AG04449 (cell line): ENCODE measurements around the gene PHAX.
"Not testable (repeated sequence)": the region's sequence is repeated elsewhere in the genome, so short reads cannot be mapped to it uniquely, and the experiment has no call there.

Source experiments
- CTCF ChIA-PET: fragments of 350-600 bp; formaldehyde crosslinking; extraction: SDS; loops from one replicate; lab custom pipeline; 2021; ENCODE audit warnings: antibody characterized with exemption; lab: Yijun Ruan, JAX
- POLR2A ChIA-PET: fragments of 400-600, 350-600 bp; formaldehyde crosslinking; extraction: SDS; loops from one replicate; lab custom pipeline; 2020; ENCODE audit warnings: antibody characterized with exemption, inconsistent platforms; lab: Yijun Ruan, JAX
- DNase-seq: peaks from one replicate; pipeline ENCODE4 v3.0.0-alpha.2; 2010; ENCODE audit warnings: low read depth, low spot score
- H3K4me3 ChIP-seq: 2 replicates; pipeline ENCODE4 v1.5.1; 2011; ENCODE audit warnings: low read depth, mild to moderate bottlenecking, control low read depth, low read length
- CTCF ChIP-seq: IDR thresholded peaks from one replicate; pipeline ENCODE4 v1.5.1; 2011; ENCODE audit warnings: mild to moderate bottlenecking, moderate library complexity, low read length, control low read depth, inconsistent platforms; ENCODE audit not compliant: insufficient read depth; ENCODE audit errors: missing control alignments

The PHAX gene

GRCh38 chr5:126645132-126645531 lies 44.4 kb downstream of the PHAX start:
- no peak overlapping the region for H3K4me3 ChIP-seq
- TF ChIP-seq CTCF = no peak
- ChIA-PET CTCF (interaction anchor here (1.3 kb wide), 1 partner anchor 12 kb away, joined by 4 read pairs; no protein-coding TSS in a partner anchor), POLR2A (interaction anchor here (0.6 kb wide), 1 partner anchor 297 kb away, joined by 3 read pairs; no protein-coding TSS in a partner anchor)
- no peak for DNase-seq

GRCh38 chr5:126647071-126647470 lies 46.3 kb downstream of the PHAX start:
- no peak for DNase-seq
- TF ChIP-seq CTCF = no peak
- CTCF ChIA-PET = interaction anchor here (1.4 kb wide), 1 partner anchor 155 kb away, joined by 4 read pairs; no protein-coding TSS in a partner anchor
- H3K4me3 ChIP-seq = no peak overlapping the region
- POLR2A ChIA-PET = no interaction called here

- no peak for TF ChIP-seq CTCF
- ChIA-PET CTCF (interaction anchor here (1.5 kb wide), 1 partner anchor 12 kb away, joined by 4 read pairs; no protein-coding TSS in a partner anchor), POLR2A (no interaction called here)
- DNase-seq = no peak
- no peak overlapping the region for H3K4me3 ChIP-seq
These were observed 47.7 kb downstream of the PHAX start for GRCh38 chr5:126648471-126648870.

- H3K4me3 ChIP-seq, DNase-seq, POLR2A ChIA-PET: not testable (repeated sequence)
- CTCF ChIA-PET = interaction anchor here (1.0 to 1.9 kb wide), 3 partner anchors 8 to 153 kb away, joined by 4 read pairs; no protein-coding TSS in a partner anchor
These were observed 48.3 kb downstream of the PHAX start for GRCh38 chr5:126649057-126649456.

- POLR2A ChIA-PET, H3K4me3 ChIP-seq, DNase-seq: not testable (repeated sequence)
- CTCF ChIA-PET = interaction anchor here (1.0 to 1.9 kb wide), 4 partner anchors 9 to 152 kb away, joined by 4 to 7 read pairs (median 4); no protein-coding TSS in a partner anchor
These were observed 49.0 kb downstream of the PHAX start for GRCh38 chr5:126649709-126650108.

- ChIA-PET CTCF (interaction anchor here (1.5 to 6.2 kb wide), 3 partner anchors 8 to 151 kb away, joined by 4 to 73 read pairs (median 7); partner anchors contain the start of gene LMNB1), POLR2A (no interaction called here)
- no peak for DNase-seq
- H3K4me3 ChIP-seq = no peak overlapping the region
- TF ChIP-seq CTCF = no peak
These were observed 49.7 kb downstream of the PHAX start for GRCh38 chr5:126650463-126650862.

- TF ChIP-seq CTCF = no peak
- POLR2A ChIA-PET = no interaction called here
- H3K4me3 ChIP-seq = no peak overlapping the region
- DNase-seq = no peak
- CTCF ChIA-PET = interaction anchor here (1.4 to 9.7 kb wide), 8 partner anchors 7 to 312 kb away, joined by 3 to 209 read pairs (median 4); partner anchors contain the start of genes LMNB1 and PHAX
These were observed 50.3 kb downstream of the PHAX start for GRCh38 chr5:126651013-126651577.
